Stomach (tissue), 4 donors: ENCODE results near the gene NDOR1.

Experiments used
- EP300 ChIP-seq: sonication (generic); formaldehyde crosslinking; IDR thresholded peaks from one replicate; pipeline ENCODE4 v1.6.1; 2017; ENCODE audit warnings: antibody characterized with exemption
- POLR2A ChIP-seq, 4 donors: fragments of 450-650 bp; IDR thresholded peaks; one replicate each; pipeline ENCODE4 v1.6.1; 2016; ENCODE audit warnings: antibody characterized with exemption in 4 of 4, control low read depth in 2 of 4, mild to moderate bottlenecking in 1 of 4, moderate library complexity in 1 of 4

DNA sequence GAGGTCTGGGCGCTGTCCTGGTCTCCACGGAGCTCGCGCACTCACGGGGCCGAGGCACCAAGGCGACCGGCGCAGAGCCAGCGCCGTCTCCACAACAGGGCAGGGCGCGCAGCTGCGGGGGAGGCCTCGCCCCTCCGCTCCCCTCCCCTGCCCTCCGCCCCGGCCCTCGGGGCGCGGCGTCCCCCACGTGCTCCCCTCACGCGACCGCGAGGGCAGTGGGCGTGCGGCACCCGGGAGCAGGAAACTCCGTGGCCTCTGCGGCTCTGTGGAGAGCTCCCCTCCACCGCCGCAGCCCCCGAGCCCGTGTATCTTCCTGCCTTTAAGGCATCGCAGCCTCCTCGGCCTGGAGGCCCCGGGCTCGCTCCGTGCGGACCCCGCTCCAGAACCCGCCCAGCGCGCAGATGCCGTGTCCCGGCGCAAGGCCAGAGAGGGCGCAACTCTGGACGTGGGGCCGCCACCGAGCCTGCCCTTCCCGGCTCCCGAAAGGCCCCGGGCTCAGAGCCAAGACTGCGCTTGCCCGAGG, 34.9 kb downstream of the NDOR1 start:
- TF ChIP-seq EP300 (no peak), POLR2A (IDR thresholded peaks at IDR 0.05) (no peak)
